ENCODE measurements around the gene NRG3.
"Not testable (repeated sequence)": the region's sequence is repeated elsewhere in the genome, so short reads cannot be mapped to it uniquely, and the experiment has no call there.

DNA sequence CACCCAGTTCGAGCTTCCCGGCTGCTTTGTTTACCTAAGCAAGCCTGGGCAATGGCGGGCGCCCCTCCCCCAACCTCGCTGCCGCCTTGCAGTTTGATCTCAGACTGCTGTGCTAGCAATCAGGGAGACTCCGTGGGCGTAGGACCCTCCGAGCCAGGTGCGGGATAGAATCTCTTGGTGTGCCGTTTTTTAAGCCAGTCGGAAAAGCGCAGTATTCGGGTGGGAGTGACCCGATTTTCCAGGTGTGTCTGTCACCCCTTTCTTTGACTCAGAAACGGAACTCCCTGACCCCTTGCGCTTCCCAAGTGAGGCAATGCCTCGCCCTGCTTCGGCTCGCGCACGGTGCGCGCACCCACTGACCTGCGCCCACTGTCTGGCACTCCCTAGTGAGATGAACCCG lies 474.6 kb downstream of the NRG3 start:
- TF ChIP-seq, protein P1, sequence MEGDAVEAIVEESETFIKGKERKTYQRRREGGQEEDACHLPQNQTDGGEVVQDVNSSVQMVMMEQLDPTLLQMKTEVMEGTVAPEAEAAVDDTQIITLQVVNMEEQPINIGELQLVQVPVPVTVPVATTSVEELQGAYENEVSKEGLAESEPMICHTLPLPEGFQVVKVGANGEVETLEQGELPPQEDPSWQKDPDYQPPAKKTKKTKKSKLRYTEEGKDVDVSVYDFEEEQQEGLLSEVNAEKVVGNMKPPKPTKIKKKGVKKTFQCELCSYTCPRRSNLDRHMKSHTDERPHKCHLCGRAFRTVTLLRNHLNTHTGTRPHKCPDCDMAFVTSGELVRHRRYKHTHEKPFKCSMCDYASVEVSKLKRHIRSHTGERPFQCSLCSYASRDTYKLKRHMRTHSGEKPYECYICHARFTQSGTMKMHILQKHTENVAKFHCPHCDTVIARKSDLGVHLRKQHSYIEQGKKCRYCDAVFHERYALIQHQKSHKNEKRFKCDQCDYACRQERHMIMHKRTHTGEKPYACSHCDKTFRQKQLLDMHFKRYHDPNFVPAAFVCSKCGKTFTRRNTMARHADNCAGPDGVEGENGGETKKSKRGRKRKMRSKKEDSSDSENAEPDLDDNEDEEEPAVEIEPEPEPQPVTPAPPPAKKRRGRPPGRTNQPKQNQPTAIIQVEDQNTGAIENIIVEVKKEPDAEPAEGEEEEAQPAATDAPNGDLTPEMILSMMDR (IDR thresholded peaks at IDR 0.05): not testable (repeated sequence)
- not testable (repeated sequence) for TF ChIP-seq POLR2A (IDR thresholded peaks at IDR 0.05)

All from ovary (tissue), 3 donors.